Endothelial cell of umbilical vein (primary cell): ENCODE data around the gene TSPAN8. TPM values are rescaled to one million over a fixed set of nuclear protein-coding genes. Genes with fewer than 3 reads are reported as not detected.

Experiments used
- BruUV-seq: library from RNA; stranded (reverse); fragments of 400-500 nt; replicated peaks from 2 replicates; lab custom pipeline; 2021; lab: Mats Ljungman, UMichigan
- CTCF ChIA-PET: fragments of 300-600, 350-600 bp; sonication (Branson Sonifier 250); formaldehyde crosslinking; loops from one replicate; lab custom pipeline; 2021; ENCODE audit warnings: antibody characterized with exemption, inconsistent platforms; lab: Charles Lee
- POLR2A ChIA-PET: fragments of 300-600, 350-600 bp; sonication (Branson Sonifier 250); formaldehyde crosslinking; loops from one replicate; lab custom pipeline; 2021; ENCODE audit warnings: antibody characterized with exemption, inconsistent platforms; lab: Charles Lee
- DNase-seq: peaks from one replicate; pipeline ENCODE4 v3.0.0-alpha.2; 2011; ENCODE audit warnings: low read depth, low spot score
- FAIRE-seq: peaks from 2 replicates; lab custom pipeline; 2011; peaks lifted over from hg19 to GRCh38; lab: Jason Lieb, UNC
- H2AFZ ChIP-seq: 2 replicates; pipeline ENCODE4 v1.6.0; 2012; ENCODE audit warnings: low read depth, low read length, control low read depth, inconsistent platforms
- H3K27ac ChIP-seq: 2 replicates; pipeline ENCODE4 v1.5.1; 2011; ENCODE audit warnings: low read depth, mild to moderate bottlenecking, control low read depth, low read length, moderate library complexity; ENCODE audit not compliant: insufficient read depth
- H3K27me3 ChIP-seq, 2 experiments: 2 replicates each; pipeline versions ENCODE4 v1.6.0 to v1.6.1; 2011; ENCODE audit warnings: low read length in 2 of 2, mixed read lengths in 1 of 2; ENCODE audit not compliant: control insufficient read depth in 2 of 2, insufficient read depth in 2 of 2
- H3K36me3 ChIP-seq, 2 experiments: 2 replicates in 1 of 2; 3 replicates in 1 of 2; pipeline ENCODE4 v1.5.1; 2011; ENCODE audit warnings: low read length in 2 of 2, mild to moderate bottlenecking in 1 of 2, moderate library complexity in 1 of 2; ENCODE audit not compliant: control insufficient read depth in 2 of 2, insufficient read depth in 2 of 2; ENCODE audit errors: extremely low read depth in 1 of 2
- H3K4me1 ChIP-seq: 3 replicates; pipeline ENCODE4 v1.5.1; 2011; ENCODE audit warnings: mild to moderate bottlenecking, low read length; ENCODE audit not compliant: control insufficient read depth, insufficient read depth; ENCODE audit errors: extremely low read depth
- H3K4me2 ChIP-seq: 2 replicates; pipeline ENCODE4 v1.6.1; 2011; ENCODE audit warnings: low read length, control low read depth, mixed read lengths; ENCODE audit not compliant: insufficient read depth
- H3K4me3 ChIP-seq, 3 experiments: fragments of 200-600 bp in 1 of 3; sonication (generic), shearing (Covaris generic) in 1 of 3; replicated peaks in 1 of 3; 2 replicates each; pipeline ENCODE4 v1.5.1; 2011 to 2016; ENCODE audit warnings: control low read depth in 3 of 3, low read length in 3 of 3, mild to moderate bottlenecking in 2 of 3, inconsistent platforms in 1 of 3, low read depth in 1 of 3, moderate library complexity in 1 of 3; ENCODE audit not compliant: insufficient read depth in 1 of 3
- H3K79me2 ChIP-seq: 2 replicates; pipeline ENCODE4 v1.6.0; 2012; ENCODE audit warnings: low read length, inconsistent platforms; ENCODE audit not compliant: control insufficient read depth, insufficient read depth
- H3K9ac ChIP-seq: replicated peaks from 2 replicates; pipeline ENCODE3; 2011; ENCODE audit warnings: low read length, control low read depth; ENCODE audit not compliant: insufficient read depth; ENCODE audit errors: extremely low read depth
- H3K9me1 ChIP-seq: replicated peaks from 3 replicates; pipeline ENCODE4 v1.6.0; 2011; ENCODE audit warnings: mild to moderate bottlenecking, low read length; ENCODE audit not compliant: control insufficient read depth, insufficient read depth; ENCODE audit errors: extremely low read depth
- H3K9me3 ChIP-seq: replicated peaks from 2 replicates; pipeline ENCODE4 v1.5.1; 2012; ENCODE audit warnings: low read length, inconsistent platforms; ENCODE audit not compliant: control insufficient read depth, insufficient read depth
- H4K20me1 ChIP-seq: replicated peaks from 2 replicates; pipeline ENCODE3; 2011; ENCODE audit warnings: mild to moderate bottlenecking, low read length; ENCODE audit not compliant: control insufficient read depth, insufficient read depth; ENCODE audit errors: extremely low read depth
- CTCF ChIP-seq, 2 donors: IDR thresholded peaks; 1 replicate in 1 of 2; 2 replicates in 1 of 2; pipeline ENCODE4 v1.5.1; 2011; ENCODE audit warnings: low read length in 2 of 2, mild to moderate bottlenecking in 2 of 2, moderate library complexity in 2 of 2, control low read depth in 1 of 2, inconsistent platforms in 1 of 2, low read depth in 1 of 2; ENCODE audit not compliant: insufficient read depth in 1 of 2; ENCODE audit errors: extremely low read depth in 1 of 2
- EZH2 ChIP-seq: IDR thresholded peaks from 2 replicates; pipeline ENCODE4 v1.6.1; 2012; ENCODE audit warnings: borderline replicate concordance, low read depth, mild to moderate bottlenecking, moderate library complexity, low read length, inconsistent platforms; ENCODE audit not compliant: severe bottlenecking
- FOS ChIP-seq: IDR thresholded peaks from 2 replicates; pipeline ENCODE4 v1.6.1; 2011; ENCODE audit warnings: mild to moderate bottlenecking, low read length, moderate library complexity, borderline replicate concordance; ENCODE audit not compliant: insufficient read depth
- GATA2 ChIP-seq: IDR thresholded peaks from 2 replicates; pipeline ENCODE4 v1.7.0; 2011; ENCODE audit warnings: low read depth, mild to moderate bottlenecking, moderate library complexity, mixed read lengths, low read length; ENCODE audit not compliant: insufficient read length, insufficient read depth
- JUN ChIP-seq: IDR thresholded peaks from 2 replicates; pipeline ENCODE4 v1.6.1; 2011; ENCODE audit warnings: borderline replicate concordance, low read depth; ENCODE audit not compliant: insufficient read length, insufficient read depth
- MAX ChIP-seq: IDR thresholded peaks from 2 replicates; pipeline ENCODE4 v1.6.1; 2011; ENCODE audit not compliant: insufficient read depth, insufficient read length
- MYC ChIP-seq: IDR thresholded peaks from one replicate; pipeline ENCODE4 v1.6.1; 2011; ENCODE audit warnings: mild to moderate bottlenecking, low read depth, low read length
- POLR2A ChIP-seq: IDR thresholded peaks from 2 replicates; pipeline ENCODE4 v1.6.1; 2012; ENCODE audit warnings: low read depth, mild to moderate bottlenecking, control low read depth, low read length
- POLR2AphosphoS5 ChIP-seq: IDR thresholded peaks from 2 replicates; pipeline ENCODE4 v1.6.1; 2012; ENCODE audit warnings: low read depth, mild to moderate bottlenecking, control low read depth, low read length, moderate library complexity; ENCODE audit not compliant: insufficient read depth
- dilution Hi-C: fragments of 300-500 bp; cut with MboI; formaldehyde crosslinking; loops from one replicate; pipeline ENCODE4 v1.15.0; 2019; ENCODE audit warnings: low sequenced_read_pairs; ENCODE audit not compliant: extremely low pct_ligation_motif_present
- intact Hi-C: fragments of 100-400 bp; cut with micrococcal nuclease; formaldehyde crosslinking; loops from one replicate; pipeline ENCODE4 v1.10.0; 2022
- polyA plus RNA-seq, 4 experiments: library from polyadenylated mRNA; depleted of rRNA in 3 of 4; stranded (reverse) in 3 of 4; unstranded in 1 of 4; fragments of >200 nt; gene quantifications; 2 replicates each; pipeline versions ENCODE4 v1.2.1 to v1.2.3, GENCODE V29; 2011 to 2012; ENCODE audit warnings: missing spikeins in 1 of 4
- total RNA-seq: library from RNA; stranded (reverse); gene quantifications from 2 replicates; pipeline ENCODE4 v1.2.3, GENCODE V29; 2021

Gene TSPAN8
- total and polyA plus RNA-seq, 2 donors (not counting 3 experiments of a cell fraction or from before 2014, with no cell fraction given): 1.2 to 1.6 TPM

- Histone ChIP-seq H3K4me1 (no peaks in the 10 kb centered on the region), H3K27me3 (no peaks in the 10 kb centered on the region), H3K4me3 (no peak overlapping the region), H3K9me1 (no peaks in the 10 kb centered on the region), H2AFZ (no peak overlapping the region), H3K27ac (no peak overlapping the region), H3K9me3 (no peaks in the 10 kb centered on the region), H3K36me3 (no peaks in the 10 kb centered on the region), H3K79me2 (no peaks in the 10 kb centered on the region), H3K4me2 (no peak overlapping the region), H3K9ac (no peak overlapping the region), H4K20me1 (no peaks in the 10 kb centered on the region)
- intact Hi-C loops (no loop called here), dilution Hi-C loops (no loop called here)
- ChIA-PET POLR2A (no interaction called here), CTCF (no interaction called here)
- TF ChIP-seq GATA2: no peak
- no peak for TF ChIP-seq EZH2
- TF ChIP-seq FOS: no peak
- no peak for TF ChIP-seq JUN
- TF ChIP-seq POLR2A: no peak
- TF ChIP-seq MAX: no peak
- TF ChIP-seq POLR2AphosphoS5: no peak
- TF ChIP-seq MYC: no peak
- no peak for TF ChIP-seq CTCF (IDR thresholded peaks at IDR 0.05; ENCODE audit: extremely low read depth in 1 of 2, insufficient read depth in 1 of 2, low read depth in 1 of 2, low read length in 2 of 2)
- BruUV-seq: no TSS peak
- FAIRE-seq (no peak), DNase-seq (no peak)
These were observed 43.4 kb upstream of the TSPAN8 start for GRCh38 chr12:71201136-71201679.
